HCT116 (cell line): ENCODE results near the gene KCND2.

Experiments used
- CTCF ChIP-seq, 3 experiments: fragments of 200-600 bp in 1 of 3; sonication (generic) in 1 of 3; IDR thresholded peaks in 2 of 3; conservative IDR thresholded peaks in 1 of 3; 2 replicates each; pipeline ENCODE4 v1.5.1; 2012 to 2017; ENCODE audit warnings: low read depth in 2 of 3, low read length in 2 of 3, antibody characterized with exemption in 1 of 3, borderline replicate concordance in 1 of 3, control low read depth in 1 of 3, mild to moderate bottlenecking in 1 of 3, mixed read lengths in 1 of 3, mixed run types in 1 of 3, moderate library complexity in 1 of 3; ENCODE audit not compliant: insufficient read depth in 1 of 3
- MAX ChIP-seq: IDR thresholded peaks from 2 replicates; pipeline ENCODE4 v1.6.1; 2012

GRCh38 chr7:120473352-120473751 is 200.4 kb downstream of the KCND2 start:
- TF ChIP-seq CTCF (IDR thresholded peaks at IDR 0.05 in 2 of 3, conservative IDR thresholded peaks at IDR 0.05 in 1 of 3; ENCODE audit: borderline replicate concordance in 1 of 3, insufficient read depth in 1 of 3, low read depth in 2 of 3, low read length in 2 of 3) (no peak), MAX (no peak)
